Activated CD4-positive, alpha-beta T cell treated with anti-CD3 and anti-CD28 coated beads, Interleukin-2, amount 50 U/mL, for 16 hours (primary cell): ENCODE results near the gene SGTB.
A peak's percentile ranks its signal among the peaks of the same experiment; 100 is the strongest.
"Not testable (repeated sequence)": the region's sequence is repeated elsewhere in the genome, so short reads cannot be mapped to it uniquely, and the experiment has no call there.

Source experiments
- DNase-seq: peaks from one replicate; pipeline ENCODE4 v3.0.0-alpha.2; 2020

Gene SGTB

DNA sequence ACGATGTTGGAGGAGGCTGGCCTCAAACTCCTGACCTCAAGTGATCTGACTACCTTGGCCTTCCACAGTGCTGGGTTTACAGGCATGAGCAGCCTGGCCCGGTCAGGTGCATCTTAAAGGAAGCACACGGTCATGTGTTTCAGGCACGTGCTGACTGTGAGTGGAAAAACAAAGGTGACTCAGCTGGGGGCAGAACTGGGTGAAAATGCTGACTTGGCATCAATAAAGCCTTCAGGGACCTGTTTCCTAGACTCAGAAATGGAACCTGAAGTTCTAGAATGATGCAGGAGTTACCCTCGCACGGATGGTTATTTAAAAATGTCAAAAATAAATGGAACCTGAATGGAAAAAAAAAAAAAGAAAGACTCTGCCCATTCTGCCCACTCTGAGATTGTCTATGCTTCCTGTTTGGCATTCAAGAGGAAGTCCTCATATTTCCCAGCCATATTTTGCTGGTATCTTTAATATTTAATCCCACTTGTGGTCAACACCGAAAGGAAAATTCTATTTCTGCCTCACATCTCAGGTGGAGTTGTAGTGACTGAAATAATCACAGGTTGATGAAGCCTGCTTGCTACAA lies 12.4 kb upstream of the SGTB start:
- DNase-seq: not testable (repeated sequence)

- DNase-seq: not testable (repeated sequence)
Measured at GRCh38 chr5:65732046-65732445, 10.1 kb upstream of the SGTB start.

DNA sequence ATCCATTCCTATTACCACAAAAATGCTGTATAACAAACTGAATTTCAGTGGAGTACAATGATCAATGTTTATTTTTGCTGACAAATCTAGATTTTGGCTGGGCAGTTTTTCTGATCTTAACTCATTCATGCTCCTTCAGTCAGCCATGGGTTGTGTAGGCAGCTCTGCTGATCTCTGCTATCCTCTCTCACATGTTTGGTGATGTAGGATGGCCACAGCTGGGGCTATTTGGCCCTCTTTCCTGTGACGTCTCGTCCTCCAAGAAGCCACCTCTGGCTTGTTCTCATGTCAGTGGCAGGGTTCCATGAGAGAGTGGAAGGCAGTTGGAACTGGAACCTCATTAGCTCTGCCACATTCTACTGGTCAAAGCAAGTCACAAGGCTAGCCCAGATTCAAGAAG lies 9.0 kb upstream of the SGTB start:
- no peak for DNase-seq

GRCh38 chr5:65728218-65728617 lies 6.3 kb upstream of the SGTB start:
- DNase-seq: no peak

- no peak for DNase-seq
Measured at GRCh38 chr5:65727491-65728156, 5.7 kb upstream of the SGTB start.

- peak; percentile 19 for DNase-seq
Measured at GRCh38 chr5:65722575-65723403, 880 bp upstream of the SGTB start.

GRCh38 chr5:65721050-65721719 lies 724 bp downstream of the SGTB start:
- peak; percentile 29 for DNase-seq

- no peak for DNase-seq
Measured at GRCh38 chr5:65718576-65719310, 3.2 kb downstream of the SGTB start.

GRCh38 chr5:65708145-65708544 lies 13.8 kb downstream of the SGTB start:
- no peak for DNase-seq

DNA sequence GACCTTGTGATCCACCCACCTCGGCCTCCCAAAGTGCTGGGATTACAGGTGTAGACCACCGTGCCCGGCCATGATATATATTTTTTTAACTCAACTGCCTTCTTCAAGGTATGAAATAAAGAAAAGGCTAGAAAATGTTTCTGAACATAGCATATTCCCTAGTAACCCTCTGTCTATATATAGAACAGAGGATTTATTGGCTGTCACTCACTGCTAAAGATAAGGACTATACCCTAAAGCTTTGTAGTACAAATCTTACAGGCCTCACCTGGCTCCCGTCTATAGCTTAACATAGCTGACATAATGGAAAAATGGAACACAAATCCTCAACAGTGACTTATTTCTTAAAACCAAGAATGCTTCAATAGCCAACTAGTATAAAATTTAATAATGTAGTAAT lies 14.2 kb downstream of the SGTB start:
- no peak for DNase-seq

GRCh38 chr5:65704621-65705239 lies 17.2 kb downstream of the SGTB start:
- DNase-seq: no peak

GRCh38 chr5:65702036-65702435 lies 19.9 kb downstream of the SGTB start:
- DNase-seq: no peak

DNA sequence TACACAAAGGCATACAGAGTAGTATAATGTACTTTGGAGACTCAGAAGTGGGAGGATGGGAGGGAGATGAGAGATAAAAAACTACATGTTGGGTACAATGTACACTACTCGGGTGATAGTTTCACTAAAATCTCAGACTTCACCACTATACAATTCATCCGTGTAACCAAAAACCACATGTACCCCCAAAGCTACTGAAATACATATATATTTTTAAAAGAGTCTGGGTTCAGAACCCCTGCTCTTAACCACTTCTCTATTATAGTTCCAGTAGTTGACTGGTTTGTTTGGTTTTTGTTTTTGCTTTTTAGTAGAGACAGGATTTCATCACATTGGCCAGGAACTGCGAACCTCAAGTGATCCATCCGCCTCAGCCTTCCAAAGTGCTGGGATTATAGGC lies 22.6 kb downstream of the SGTB start:
- no peak for DNase-seq

- DNase-seq: no peak
Measured at GRCh38 chr5:65696892-65697291, 25.0 kb downstream of the SGTB start.

GRCh38 chr5:65695896-65696295 lies 26.0 kb downstream of the SGTB start:
- no peak for DNase-seq

DNA sequence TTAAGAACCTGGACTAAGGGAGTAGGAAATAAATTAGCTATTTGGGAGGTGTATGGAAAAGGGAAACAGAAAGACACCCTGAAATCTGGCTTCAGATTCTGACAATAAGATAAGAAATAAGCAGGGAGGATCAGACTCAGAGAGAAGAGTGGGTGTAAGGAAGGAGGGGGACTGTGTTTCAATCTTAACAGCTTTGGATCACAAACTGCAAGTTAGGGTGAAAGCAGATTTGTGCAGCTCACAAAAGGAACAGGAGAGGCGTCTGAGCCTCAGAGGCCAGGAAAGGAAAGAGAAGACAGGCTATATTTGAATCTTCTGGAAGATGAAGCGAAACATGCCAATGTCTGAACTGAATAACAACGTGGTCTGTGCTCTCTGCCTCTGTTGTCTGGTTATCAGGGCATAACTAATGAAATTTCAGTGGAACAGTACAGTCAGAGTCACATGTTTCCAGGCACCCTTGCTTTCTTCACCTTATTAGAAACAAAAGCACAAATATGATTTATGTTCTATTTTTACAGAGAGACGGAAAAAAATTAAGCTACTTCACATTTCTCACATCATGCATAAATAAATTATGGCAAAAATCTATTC lies 26.6 kb downstream of the SGTB start:
- DNase-seq: no peak

GRCh38 chr5:65693121-65693520 lies 28.8 kb downstream of the SGTB start:
- DNase-seq: no peak

DNA sequence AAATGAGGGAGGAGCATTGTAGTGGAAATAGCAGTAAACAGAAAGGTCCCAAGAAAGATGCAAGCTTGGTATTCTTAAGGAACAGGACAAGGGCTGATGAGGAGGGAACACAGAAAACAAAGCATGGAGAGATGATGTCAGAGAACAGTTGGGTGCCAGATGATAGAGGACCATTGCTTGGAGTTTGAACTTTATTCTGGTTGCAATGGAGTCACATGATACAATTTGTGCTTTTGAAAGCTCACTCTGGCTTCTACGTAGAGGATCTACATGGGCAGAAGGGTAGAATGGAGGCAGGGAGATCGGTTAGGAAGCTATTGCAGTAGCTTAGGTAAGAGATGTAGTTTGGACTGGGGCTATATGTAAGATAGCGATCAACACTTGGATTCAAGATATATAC lies 39.8 kb downstream of the SGTB start:
- DNase-seq: no peak

GRCh38 chr5:65676056-65676455 lies 45.9 kb downstream of the SGTB start:
- not testable (repeated sequence) for DNase-seq

DNA sequence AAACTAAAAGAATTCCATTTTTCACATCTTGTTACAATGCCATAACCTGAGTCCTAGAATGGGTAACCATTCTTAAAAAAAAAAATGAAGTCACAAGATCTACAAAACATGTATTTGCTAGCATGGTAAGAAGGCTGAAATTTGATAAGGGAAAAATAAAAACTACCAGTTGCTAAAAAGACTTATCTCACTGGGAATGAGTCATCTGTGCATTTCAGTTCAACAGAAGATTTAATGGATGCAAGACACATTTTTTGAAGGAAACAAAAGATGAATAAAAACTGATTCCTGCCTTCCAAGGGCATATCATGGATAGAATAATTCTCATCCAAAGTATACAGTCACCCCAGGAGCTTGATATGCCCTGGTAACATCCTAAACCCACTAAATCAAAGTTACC lies 47.2 kb downstream of the SGTB start:
- no peak for DNase-seq

- DNase-seq: no peak
Measured at GRCh38 chr5:65672796-65673195, 49.1 kb downstream of the SGTB start.

GRCh38 chr5:65668696-65669095 lies 53.2 kb downstream of the SGTB start:
- DNase-seq: no peak
